ENCODE data around the gene IL1R2. TPM values are rescaled to one million over a fixed set of nuclear protein-coding genes. Genes with fewer than 3 reads are reported as not detected.

Gene IL1R2
- total and polyA plus RNA-seq, 2 experiments from 2014 or later: not detected

- TF ChIP-seq ZNF462 (CRISPR knock-in tag; IDR thresholded peaks at IDR 0.05) (no peak), ZNF331 (CRISPR knock-in tag; IDR thresholded peaks at IDR 0.05; ENCODE audit: low read depth) (no peak)
Measured at GRCh38 chr2:102025016-102025501, 33.3 kb downstream of the IL1R2 start (continued).

GRCh38 chr2:102025583-102026267 lies 34.0 kb downstream of the IL1R2 start:
- no peaks in the 10 kb centered on the region for H4K20me1 ChIP-seq (replicated peaks; ENCODE audit: insufficient read depth)
- H3K27ac Mint-ChIP-seq: no peak overlapping the region
- H3K4me2 ChIP-seq: no peak overlapping the region
- no peaks in the 10 kb centered on the region for H3K27me3 ChIP-seq (ENCODE audit: insufficient read depth)
- no peaks in the 10 kb centered on the region for H3K4me1 Mint-ChIP-seq
- H3F3A ChIP-seq (replicated peaks; ENCODE audit: low read depth): no peaks in the 10 kb centered on the region
- H3K27ac ChIP-seq (ENCODE audit: low read depth): no peak overlapping the region
- H3K4me3 Mint-ChIP-seq: no peak overlapping the region
- no peak overlapping the region for H3K4me3 ChIP-seq
- H3K9me2 ChIP-seq (ENCODE audit: insufficient read depth): 0 out of 2 replicates have a peak, but pooled peaks cover 8% of the 10 kb centered on the region
- H3K9me3 Mint-ChIP-seq: no peaks in the 10 kb centered on the region
- DNase-seq (ENCODE audit: low spot score): no peak
- H2AFZ ChIP-seq: no peak overlapping the region
- H3K36me3 Mint-ChIP-seq (ENCODE audit: low read depth): no peaks in the 10 kb centered on the region
- no peaks in the 10 kb centered on the region for H3K4me1 ChIP-seq (ENCODE audit: insufficient read depth)
- no peaks in the 10 kb centered on the region for H3K79me2 ChIP-seq (replicated peaks; ENCODE audit: insufficient read depth)
- no peaks in the 10 kb centered on the region for H3K36me3 ChIP-seq (ENCODE audit: insufficient read depth)
- no peak for ATAC-seq
- peaks cover 2% of the 10 kb centered on the region for H3K27me3 Mint-ChIP-seq (ENCODE audit: insufficient read depth, low read depth, poor library complexity)
- TF ChIP-seq STAT1 (IDR thresholded peaks at IDR 0.05; ENCODE audit: unreplicated experiment): no peak
- TF ChIP-seq ZNF331 (CRISPR knock-in tag; IDR thresholded peaks at IDR 0.05; ENCODE audit: low read depth): no peak
- no peak for TF ChIP-seq REST (IDR thresholded peaks at IDR 0.05; ENCODE audit: unreplicated experiment)
- TF ChIP-seq ZNF114 (CRISPR knock-in tag; IDR thresholded peaks at IDR 0.05): no peak
- no peak for TF ChIP-seq POLR2AphosphoS5 (IDR thresholded peaks at IDR 0.05; ENCODE audit: low read depth)
- TF ChIP-seq JUNB (IDR thresholded peaks at IDR 0.05; ENCODE audit: unreplicated experiment): no peak
- no peak for TF ChIP-seq EZH2 (IDR thresholded peaks at IDR 0.05; ENCODE audit: low read depth, unreplicated experiment)
- no peak for TF ChIP-seq EZH2phosphoT487 (IDR thresholded peaks at IDR 0.05; ENCODE audit: unreplicated experiment)

Data from GM23338 (cell line).